C4-2B (cell line): ENCODE results near the gene NEU3.

Experiments used
- ZFX ChIP-seq: fragments of 450-650 bp; IDR thresholded peaks from 2 replicates; pipeline ENCODE4 v1.6.1; 2017
- TF ChIP-seq, protein P1 (sequence below): fragments of 450-650 bp; conservative IDR thresholded peaks from 2 replicates; pipeline ENCODE4 v1.5.1; 2017; ENCODE audit warnings: mild to moderate bottlenecking

- TF ChIP-seq, protein P1, sequence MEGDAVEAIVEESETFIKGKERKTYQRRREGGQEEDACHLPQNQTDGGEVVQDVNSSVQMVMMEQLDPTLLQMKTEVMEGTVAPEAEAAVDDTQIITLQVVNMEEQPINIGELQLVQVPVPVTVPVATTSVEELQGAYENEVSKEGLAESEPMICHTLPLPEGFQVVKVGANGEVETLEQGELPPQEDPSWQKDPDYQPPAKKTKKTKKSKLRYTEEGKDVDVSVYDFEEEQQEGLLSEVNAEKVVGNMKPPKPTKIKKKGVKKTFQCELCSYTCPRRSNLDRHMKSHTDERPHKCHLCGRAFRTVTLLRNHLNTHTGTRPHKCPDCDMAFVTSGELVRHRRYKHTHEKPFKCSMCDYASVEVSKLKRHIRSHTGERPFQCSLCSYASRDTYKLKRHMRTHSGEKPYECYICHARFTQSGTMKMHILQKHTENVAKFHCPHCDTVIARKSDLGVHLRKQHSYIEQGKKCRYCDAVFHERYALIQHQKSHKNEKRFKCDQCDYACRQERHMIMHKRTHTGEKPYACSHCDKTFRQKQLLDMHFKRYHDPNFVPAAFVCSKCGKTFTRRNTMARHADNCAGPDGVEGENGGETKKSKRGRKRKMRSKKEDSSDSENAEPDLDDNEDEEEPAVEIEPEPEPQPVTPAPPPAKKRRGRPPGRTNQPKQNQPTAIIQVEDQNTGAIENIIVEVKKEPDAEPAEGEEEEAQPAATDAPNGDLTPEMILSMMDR = no peak
- TF ChIP-seq ZFX = no peak
Measured at GRCh38 chr11:74966651-74967050, 22.1 kb upstream of the NEU3 start.
